GM19099 (cell line): ENCODE measurements around the gene DAGLA.

Experiments
- POLR2A ChIP-seq: IDR thresholded peaks from 3 replicates; pipeline ENCODE4 v1.6.1; 2011; ENCODE audit warnings: low read depth; ENCODE audit not compliant: insufficient read length; ENCODE audit errors: extremely low read depth

Gene DAGLA

GRCh38 chr11:61775606-61776554 is 95.7 kb downstream of the DAGLA start:
- TF ChIP-seq POLR2A, result no peak

GRCh38 chr11:61776561-61777075 is 96.4 kb downstream of the DAGLA start:
- TF ChIP-seq POLR2A, result no peak

GRCh38 chr11:61777234-61778090 is 97.3 kb downstream of the DAGLA start:
- TF ChIP-seq POLR2A, result no peak

- TF ChIP-seq POLR2A, result no peak
Observed at GRCh38 chr11:61778357-61778886, 98.2 kb downstream of the DAGLA start.

GRCh38 chr11:61778920-61779650 is 98.9 kb downstream of the DAGLA start:
- no peak for TF ChIP-seq POLR2A

GRCh38 chr11:61779666-61780525 is 99.7 kb downstream of the DAGLA start:
- no peak for TF ChIP-seq POLR2A

- no peak for TF ChIP-seq POLR2A
Observed at GRCh38 chr11:61780581-61781162, 100.5 kb downstream of the DAGLA start.

- TF ChIP-seq POLR2A, result no peak
Observed at GRCh38 chr11:61781585-61781984, 101.4 kb downstream of the DAGLA start.

- no peak for TF ChIP-seq POLR2A
Observed at GRCh38 chr11:61782299-61782698, 102.1 kb downstream of the DAGLA start.

- TF ChIP-seq POLR2A, result no peak
Observed at GRCh38 chr11:61782841-61783240, 102.7 kb downstream of the DAGLA start.

GRCh38 chr11:61783717-61784505 is 103.7 kb downstream of the DAGLA start:
- TF ChIP-seq POLR2A, result no peak

- no peak for TF ChIP-seq POLR2A
Observed at GRCh38 chr11:61784506-61784805, 104.3 kb downstream of the DAGLA start.

GRCh38 chr11:61785837-61786402 is 105.7 kb downstream of the DAGLA start:
- TF ChIP-seq POLR2A, result no peak

GRCh38 chr11:61787928-61788491 is 107.8 kb downstream of the DAGLA start:
- no peak for TF ChIP-seq POLR2A
